Renal cortex interstitium (tissue), 11 donors: Measurements from ENCODE around the gene ATG16L1. TPM values are rescaled to one million over a fixed set of nuclear protein-coding genes. Genes with fewer than 3 reads are reported as not detected.

ENCODE experiments used
- DNase-seq, 11 donors: peaks; one replicate each; pipeline ENCODE4 v3.0.0-alpha.2; 2013; ENCODE audit warnings: low read depth in 9 of 11, low spot score in 4 of 11; ENCODE audit errors: extremely low read depth in 1 of 11
- polyA plus RNA-seq, 3 donors: library from polyadenylated mRNA; unstranded; fragments of 120-200 nt; gene quantifications; one replicate each; pipeline ENCODE4 v1.2.1, GENCODE V29; 2013; ENCODE audit not compliant: insufficient read length in 3 of 3

The ATG16L1 gene
- polyA plus RNA-seq, 3 donors = 21.8 to 23.4 (median 22.9) TPM

GRCh38 chr2:233273120-233273519, 21.6 kb downstream of the ATG16L1 start:
- no peak for DNase-seq

GRCh38 chr2:233275223-233275622, 23.8 kb downstream of the ATG16L1 start:
- no peak for DNase-seq

GRCh38 chr2:233278921-233279320, 27.4 kb downstream of the ATG16L1 start:
- DNase-seq = no peak

GRCh38 chr2:233280114-233280693, 28.7 kb downstream of the ATG16L1 start:
- no peak for DNase-seq

GRCh38 chr2:233281553-233281952, 30.1 kb downstream of the ATG16L1 start:
- no peak for DNase-seq

- no peak for DNase-seq
Measured at GRCh38 chr2:233281992-233282603, 30.6 kb downstream of the ATG16L1 start.

- DNase-seq = no peak
Measured at GRCh38 chr2:233285921-233286320, 34.4 kb downstream of the ATG16L1 start.

- no peak for DNase-seq
Measured at GRCh38 chr2:233287871-233288270, 36.4 kb downstream of the ATG16L1 start.

GRCh38 chr2:233288663-233289062, 37.2 kb downstream of the ATG16L1 start:
- DNase-seq = no peak

GRCh38 chr2:233289648-233290047, 38.2 kb downstream of the ATG16L1 start:
- DNase-seq = no peak

GRCh38 chr2:233290051-233290845, 38.8 kb downstream of the ATG16L1 start:
- no peak for DNase-seq

GRCh38 chr2:233295891-233296290, 44.4 kb downstream of the ATG16L1 start:
- DNase-seq = no peak

GRCh38 chr2:233297076-233297475, 45.6 kb downstream of the ATG16L1 start:
- no peak for DNase-seq

- no peak for DNase-seq
Measured at GRCh38 chr2:233300401-233300800, 48.9 kb downstream of the ATG16L1 start.

GRCh38 chr2:233301248-233301647, 49.8 kb downstream of the ATG16L1 start:
- DNase-seq = no peak

- no peak for DNase-seq
Measured at GRCh38 chr2:233301811-233302210, 50.3 kb downstream of the ATG16L1 start.

- DNase-seq = no peak
Measured at GRCh38 chr2:233303252-233303651, 51.8 kb downstream of the ATG16L1 start.

- no peak for DNase-seq
Measured at GRCh38 chr2:233307565-233307964, 56.1 kb downstream of the ATG16L1 start, which contains the start of gene SAG. Gene SAG (plus strand): TSS chr2:233307816. CDS start chr2:233309190, 1,374 bp downstream.

- DNase-seq = no peak
Measured at GRCh38 chr2:233311241-233311926, 59.9 kb downstream of the ATG16L1 start.

- no peak for DNase-seq
Measured at GRCh38 chr2:233312874-233313273, 61.4 kb downstream of the ATG16L1 start.
